ENCODE data around the gene SCUBE3. TPM values are rescaled to one million over a fixed set of nuclear protein-coding genes. Genes with fewer than 3 reads are reported as not detected.
A peak's percentile ranks its signal among the peaks of the same experiment; 100 is the strongest.

Gene SCUBE3
- total and polyA plus RNA-seq, 2 of the 13 experiments (the other 11 are each of a cell fraction or from before 2014, with no cell fraction given): not detected

- TF ChIP-seq NFATC3 (CRISPR knock-in tag; IDR thresholded peaks at IDR 0.05): no peak
Observed at GRCh38 chr6:35242486-35242885, 28.7 kb downstream of the SCUBE3 start (continued).

DNA sequence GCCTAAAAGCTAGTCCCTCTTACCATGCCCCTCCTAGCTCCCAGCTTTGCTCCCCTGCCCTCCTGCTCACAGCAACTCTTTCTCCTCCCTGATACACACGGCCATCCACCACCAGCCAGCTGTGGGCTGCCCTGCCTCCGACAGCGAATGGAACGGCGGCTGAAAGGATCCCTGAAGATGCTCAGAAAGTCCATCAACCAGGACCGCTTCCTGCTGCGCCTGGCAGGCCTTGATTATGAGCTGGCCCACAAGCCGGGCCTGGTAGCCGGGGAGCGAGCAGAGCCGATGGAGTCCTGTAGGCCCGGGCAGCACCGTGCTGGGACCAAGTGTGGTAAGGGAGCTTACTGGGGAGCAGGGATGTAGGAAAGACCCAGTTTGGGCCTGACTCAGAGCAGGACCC lies 29.1 kb downstream of the SCUBE3 start:
- no TSS peak for BruUV-seq (replicated peaks)
- POLR2A ChIA-PET: interaction anchor here (1.5 kb wide), 1 partner anchor 16 kb away, joined by 3 read pairs; no protein-coding TSS in a partner anchor
- H3K4me1 ChIP-seq (ENCODE audit: insufficient read depth, low read length): no peaks in the 10 kb centered on the region
- H3K4me3 ChIP-seq (replicated peaks in 1 of 3; ENCODE audit: insufficient read depth in 1 of 3, low read depth in 2 of 3, low read length in 3 of 3): no peak overlapping the region
- 95% methylated on average over 13 of the region's 13 CpGs for WGBS (ENCODE audit: low lambda C conversion rate)
- no peak overlapping the region for H2AFZ ChIP-seq (ENCODE audit: low read length)
- no peak overlapping the region for H3K9ac ChIP-seq (ENCODE audit: insufficient read depth, low read depth, low read length)
- intact Hi-C loops (cut with micrococcal nuclease; ENCODE audit: unreplicated experiment): no loop called here
- TF ChIP-seq AGO2 (optimal IDR thresholded peaks at IDR 0.05; ENCODE audit: low read depth, low read length) (peak; percentile 44), ZBTB21 (CRISPR knock-in tag; IDR thresholded peaks at IDR 0.05) (no peak)
- CTCF ChIA-PET (ENCODE audit: low intra/inter-chr PET ratio, low total read pairs): interaction anchor here (0.6 kb wide), 1 partner anchor 1047 kb away, joined by 3 read pairs; no protein-coding TSS in a partner anchor
- H3K27ac ChIP-seq (ENCODE audit: extremely low read length, insufficient read depth, low read length): no peak overlapping the region
- peaks cover 7% of the 10 kb centered on the region; the same call in 1 of the 2 replicates for H4K20me1 ChIP-seq (ENCODE audit: insufficient read depth, low read length)
- no peaks in the 10 kb centered on the region for H3K27me3 ChIP-seq (ENCODE audit: control insufficient read depth in 1 of 2, insufficient read depth in 2 of 2, low read length in 2 of 2)
- no peaks in the 10 kb centered on the region for H3K79me2 ChIP-seq (ENCODE audit: insufficient read depth, low read length)
- in situ Hi-C loops (cut with HindIII; ENCODE audit: extremely low pct_ligation_motif_present, low pct_unique_long_range_greater_than_20kb): loop anchor here (5.0 kb wide), 1 partner anchor 96 kb away; no protein-coding TSS in a partner anchor
- H3K9me3 ChIP-seq (ENCODE audit: low read length): no peaks in the 10 kb centered on the region
- peaks cover 0 to 6% of the 10 kb centered on the region in 2 experiments; a peak in 3 of 5 replicates for H3K36me3 ChIP-seq (replicated peaks in 1 of 2; ENCODE audit: control insufficient read depth in 1 of 2, insufficient read depth in 2 of 2, low read length in 2 of 2)
- no peak for ATAC-seq
- no peak for FAIRE-seq
- no peak for DNase-seq (ENCODE audit: low spot score)
- no peak overlapping the region for H3K4me2 ChIP-seq (ENCODE audit: low read depth, low read length)

- in situ Hi-C loops (cut with HindIII; ENCODE audit: extremely low pct_ligation_motif_present, low pct_unique_long_range_greater_than_20kb): loop anchor here (5.0 kb wide), 1 partner anchor 96 kb away; no protein-coding TSS in a partner anchor
- peaks cover 0 to 6% of the 10 kb centered on the region in 2 experiments; a peak in 3 of 5 replicates for H3K36me3 ChIP-seq (replicated peaks in 1 of 2; ENCODE audit: control insufficient read depth in 1 of 2, insufficient read depth in 2 of 2, low read length in 2 of 2)
- no peak for ATAC-seq
- intact Hi-C loops (cut with micrococcal nuclease; ENCODE audit: unreplicated experiment): no loop called here
- H4K20me1 ChIP-seq (ENCODE audit: insufficient read depth, low read length): peaks cover 7% of the 10 kb centered on the region; the same call in 1 of the 2 replicates
- H3K9me3 ChIP-seq (ENCODE audit: low read length): no peaks in the 10 kb centered on the region
- no peak overlapping the region for H2AFZ ChIP-seq (ENCODE audit: low read length)
- H3K79me2 ChIP-seq (ENCODE audit: insufficient read depth, low read length): no peaks in the 10 kb centered on the region
- H3K4me1 ChIP-seq (ENCODE audit: insufficient read depth, low read length): no peaks in the 10 kb centered on the region
- ChIA-PET POLR2A (no interaction called here), CTCF (ENCODE audit: low intra/inter-chr PET ratio, low total read pairs) (interaction anchor here (0.6 kb wide), 1 partner anchor 1048 kb away, joined by 3 read pairs; no protein-coding TSS in a partner anchor)
- FAIRE-seq: no peak
- WGBS (ENCODE audit: low lambda C conversion rate): 82% methylated on average over 12 of the region's 17 CpGs
- H3K27me3 ChIP-seq (ENCODE audit: control insufficient read depth in 1 of 2, insufficient read depth in 2 of 2, low read length in 2 of 2): no peaks in the 10 kb centered on the region
- no peak for TF ChIP-seq HDAC2 (CRISPR knock-in tag; IDR thresholded peaks at IDR 0.05)
- peak; percentile 69; the same call in 1 of the 2 replicates for TF ChIP-seq HNRNPL (IDR thresholded peaks at IDR 0.05; ENCODE audit: low read depth, low read length)
- no peak overlapping the region for H3K9ac ChIP-seq (ENCODE audit: insufficient read depth, low read depth, low read length)
- no peak overlapping the region for H3K27ac ChIP-seq (ENCODE audit: extremely low read length, insufficient read depth, low read length)
- BruUV-seq (replicated peaks): no TSS peak
- no peak overlapping the region for H3K4me3 ChIP-seq (replicated peaks in 1 of 3; ENCODE audit: insufficient read depth in 1 of 3, low read depth in 2 of 3, low read length in 3 of 3)
- H3K4me2 ChIP-seq (ENCODE audit: low read depth, low read length): no peak overlapping the region
- DNase-seq (ENCODE audit: low spot score): no peak
Observed at GRCh38 chr6:35243386-35243958, 29.7 kb downstream of the SCUBE3 start.
